ENCODE measurements around the gene MCMBP.
A peak's percentile ranks its signal among the peaks of the same experiment; 100 is the strongest.
"Not testable (repeated sequence)": the region's sequence is repeated elsewhere in the genome, so short reads cannot be mapped to it uniquely, and the experiment has no call there.

The MCMBP gene, protein sequence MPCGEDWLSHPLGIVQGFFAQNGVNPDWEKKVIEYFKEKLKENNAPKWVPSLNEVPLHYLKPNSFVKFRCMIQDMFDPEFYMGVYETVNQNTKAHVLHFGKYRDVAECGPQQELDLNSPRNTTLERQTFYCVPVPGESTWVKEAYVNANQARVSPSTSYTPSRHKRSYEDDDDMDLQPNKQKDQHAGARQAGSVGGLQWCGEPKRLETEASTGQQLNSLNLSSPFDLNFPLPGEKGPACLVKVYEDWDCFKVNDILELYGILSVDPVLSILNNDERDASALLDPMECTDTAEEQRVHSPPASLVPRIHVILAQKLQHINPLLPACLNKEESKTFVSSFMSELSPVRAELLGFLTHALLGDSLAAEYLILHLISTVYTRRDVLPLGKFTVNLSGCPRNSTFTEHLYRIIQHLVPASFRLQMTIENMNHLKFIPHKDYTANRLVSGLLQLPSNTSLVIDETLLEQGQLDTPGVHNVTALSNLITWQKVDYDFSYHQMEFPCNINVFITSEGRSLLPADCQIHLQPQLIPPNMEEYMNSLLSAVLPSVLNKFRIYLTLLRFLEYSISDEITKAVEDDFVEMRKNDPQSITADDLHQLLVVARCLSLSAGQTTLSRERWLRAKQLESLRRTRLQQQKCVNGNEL

GRCh38 chr10:119872610-119872859, at the start of gene MCMBP:
TSS of gene MCMBP (minus strand) at chr10:119872843. CDS start at chr10:119872584, 259 bp downstream.
- no peak for DNase-seq

GRCh38 chr10:119919826-119920225, 47.2 kb upstream of the MCMBP start:
- no peak for DNase-seq

- no peak for DNase-seq
These were observed 46.6 kb upstream of the MCMBP start for GRCh38 chr10:119919271-119919670.

DNA sequence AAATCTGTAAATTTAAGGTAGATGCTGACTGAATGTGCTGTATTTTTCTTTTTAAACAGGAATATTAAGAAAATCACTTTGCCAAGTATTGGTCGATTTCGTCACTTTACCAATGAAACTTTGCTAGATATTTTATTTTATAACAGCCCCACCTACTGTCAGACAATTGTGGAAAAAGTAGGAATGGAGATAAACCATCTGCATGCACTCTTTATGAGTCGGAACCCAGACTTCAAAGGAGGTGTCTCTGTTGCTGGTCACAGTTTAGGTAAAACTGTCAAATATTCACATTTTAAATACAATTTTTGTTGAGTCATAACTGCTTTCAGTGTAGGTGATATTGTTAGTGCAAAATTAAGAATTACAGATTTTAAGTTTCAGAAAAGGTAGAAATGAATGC, 45.1 kb upstream of the MCMBP start:
- DNase-seq = no peak

GRCh38 chr10:119910689-119911088, 38.0 kb upstream of the MCMBP start:
- no peak for DNase-seq

- no peak for DNase-seq
These were observed 35.5 kb upstream of the MCMBP start for GRCh38 chr10:119908166-119908565.

DNA sequence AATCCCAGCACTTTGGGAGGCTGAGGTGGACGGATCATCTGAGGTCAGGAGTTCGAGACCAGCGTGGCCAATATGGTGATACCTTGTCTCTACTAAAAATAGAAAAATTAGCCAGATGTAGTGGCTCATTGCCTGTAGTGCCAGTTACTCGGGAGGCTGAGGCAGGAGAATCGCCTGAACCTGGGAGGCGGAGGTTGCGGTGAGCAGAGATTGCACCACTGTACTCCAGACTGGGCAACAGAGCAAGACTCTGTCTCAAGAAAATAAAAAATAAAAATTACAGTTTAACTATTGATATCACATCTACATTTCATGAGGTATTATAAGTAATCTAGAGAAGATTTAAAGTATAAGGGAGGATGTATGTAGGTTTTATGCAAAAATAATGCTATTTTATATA, 35.1 kb upstream of the MCMBP start:
- not testable (repeated sequence) for DNase-seq

DNA sequence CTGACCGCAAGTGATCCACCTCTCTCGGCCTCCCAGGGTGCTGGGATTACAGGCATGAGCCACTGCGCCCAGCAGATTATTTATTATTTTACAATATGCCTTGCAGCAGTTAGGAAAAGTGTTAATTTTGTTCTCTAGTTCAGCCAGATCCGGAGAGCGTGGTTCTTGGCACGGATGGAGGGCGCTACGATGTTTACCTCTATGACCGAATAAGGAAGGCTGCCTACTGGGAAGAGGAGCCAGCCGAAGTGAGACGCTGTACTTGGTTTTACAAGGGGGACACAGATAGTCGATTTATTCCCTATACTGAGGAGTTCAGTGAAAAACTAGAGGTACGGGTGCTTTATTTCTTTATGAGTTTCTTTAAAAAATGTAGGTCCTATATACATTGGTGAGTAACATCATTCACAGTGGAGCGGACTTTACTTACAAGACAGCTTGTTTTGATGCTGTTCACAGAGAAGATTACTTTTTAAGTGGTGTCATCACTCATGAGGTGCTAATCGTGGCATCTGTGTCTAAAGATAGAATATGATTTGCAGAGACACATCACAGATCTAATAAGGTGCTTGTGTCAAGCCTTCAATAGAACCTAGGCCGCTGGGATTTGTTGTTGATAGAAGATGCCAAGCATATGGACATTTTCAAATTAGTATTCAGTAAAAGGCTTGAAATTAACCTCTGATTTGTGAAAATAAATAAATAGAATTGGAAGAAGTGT, 31.5 kb upstream of the MCMBP start:
- DNase-seq = no peak

DNA sequence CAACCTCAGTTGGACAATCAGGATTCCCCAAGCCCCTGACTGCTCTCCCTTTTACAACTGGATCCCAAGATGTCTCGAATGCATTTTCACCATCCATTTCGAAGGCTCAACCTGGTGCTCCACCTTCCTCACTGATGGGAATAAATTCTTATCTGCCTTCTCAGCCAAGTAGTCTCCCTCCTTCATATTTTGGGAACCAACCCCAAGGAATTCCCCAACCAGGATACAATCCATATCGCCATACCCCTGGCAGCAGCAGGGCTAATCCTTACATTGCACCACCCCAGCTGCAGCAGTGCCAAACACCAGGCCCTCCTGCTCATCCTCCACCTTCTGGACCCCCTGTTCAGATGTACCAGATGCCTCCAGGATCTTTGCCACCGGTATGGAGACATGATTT, 25.9 kb upstream of the MCMBP start:
- peak in 1 of 2 experiments; percentile 1 for DNase-seq

- no peak for DNase-seq
These were observed 24.5 kb upstream of the MCMBP start for GRCh38 chr10:119896937-119897770.

DNA sequence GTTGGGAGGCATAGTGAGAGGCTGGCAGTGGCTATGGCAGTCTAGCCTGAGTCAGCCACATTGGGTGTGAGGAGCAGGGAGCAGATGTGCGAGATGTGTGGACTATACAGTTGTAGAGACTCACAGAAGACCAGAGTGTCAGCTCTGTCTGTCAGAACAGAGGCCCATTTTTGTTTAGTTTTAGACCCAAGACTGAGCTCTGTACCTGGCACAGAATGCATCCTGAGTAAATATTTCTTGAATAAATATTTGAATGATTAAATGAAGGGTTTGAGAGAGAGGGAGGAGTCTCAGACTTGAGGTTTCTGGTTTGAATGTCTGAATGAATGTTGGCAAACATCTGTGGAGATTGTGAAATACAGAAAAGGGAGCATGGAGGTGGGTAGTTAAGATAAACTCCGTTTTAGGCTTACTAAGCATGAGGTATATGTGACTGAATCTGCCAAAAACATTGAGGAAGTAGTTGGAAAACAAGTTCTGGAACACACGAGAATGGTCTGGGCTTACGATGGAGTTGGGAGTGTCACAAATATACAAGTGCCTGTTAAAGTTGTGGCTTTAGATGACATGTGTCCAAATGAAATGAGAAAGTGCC, 23.5 kb upstream of the MCMBP start:
- no peak for DNase-seq

DNA sequence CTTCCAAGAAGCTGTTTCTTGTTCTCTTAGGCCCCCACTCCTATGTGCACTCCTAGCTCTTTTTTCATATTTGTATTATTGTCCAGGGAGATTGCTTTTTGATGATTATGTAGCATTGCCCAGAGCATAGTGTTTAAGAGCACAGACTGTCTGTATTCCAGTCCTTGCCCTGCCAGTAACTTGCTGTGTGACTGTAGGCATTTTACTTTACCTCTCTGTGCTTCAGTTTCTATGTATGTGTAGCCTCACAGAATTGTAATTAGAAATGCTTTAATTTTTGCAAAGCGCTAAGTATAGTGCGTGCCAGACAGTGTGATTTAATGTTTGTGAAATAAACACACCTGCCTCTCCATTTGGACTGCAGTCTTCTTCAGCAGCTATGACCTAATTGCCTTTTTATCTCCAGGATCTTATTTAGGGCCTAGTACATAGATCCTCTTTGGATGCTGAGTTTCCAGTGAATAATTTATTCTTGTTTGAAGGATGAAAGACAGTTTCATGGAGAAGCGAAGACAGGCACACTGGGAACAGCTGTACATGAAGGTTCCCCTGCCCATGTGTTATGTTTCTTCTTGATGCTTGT, 21.3 kb upstream of the MCMBP start:
- DNase-seq = no peak

DNA sequence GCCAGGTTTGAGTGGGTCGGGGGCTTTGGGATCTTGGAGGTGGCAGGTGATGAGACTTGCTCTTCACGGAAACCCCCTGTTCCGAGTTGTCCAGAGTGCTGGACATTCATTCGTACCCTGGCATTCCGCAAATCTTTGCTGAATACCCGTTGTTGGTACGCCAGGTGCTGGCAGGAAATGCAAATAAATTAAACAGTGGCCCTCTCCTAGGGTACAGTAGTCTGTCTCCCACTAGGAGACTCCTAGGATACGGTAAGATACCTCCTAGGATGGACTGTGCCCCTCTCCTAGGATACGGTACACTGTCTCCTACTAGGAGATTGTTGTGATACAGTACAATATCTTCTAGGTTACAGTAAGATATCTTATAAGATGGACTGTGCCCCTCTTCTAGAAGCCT, 20.4 kb upstream of the MCMBP start:
- DNase-seq = no peak

- peak; percentile 62 to 84 for DNase-seq
These were observed 19.8 kb upstream of the MCMBP start, which contains the start of gene SEC23IP for GRCh38 chr10:119892188-119893065. TSS of gene SEC23IP (plus strand) at chr10:119892730. CDS start at chr10:119892783, 53 bp downstream.

DNA sequence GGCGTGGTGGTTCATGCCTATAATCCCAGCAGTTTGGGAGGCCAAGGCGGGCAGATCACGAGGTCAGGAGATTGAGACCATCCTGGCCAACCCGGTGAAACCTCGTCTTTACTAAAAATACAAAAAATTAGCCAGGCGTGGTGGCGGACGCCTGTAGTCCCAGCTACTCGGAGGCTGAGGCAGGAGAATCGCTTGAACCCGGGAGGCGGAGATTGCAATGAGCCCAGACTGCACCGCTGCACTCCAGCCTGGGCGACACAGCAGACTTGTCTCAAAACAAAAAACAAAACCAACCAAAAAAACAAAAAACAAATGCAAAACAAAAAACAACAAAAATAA, 19.2 kb upstream of the MCMBP start:
- DNase-seq = not testable (repeated sequence)

DNA sequence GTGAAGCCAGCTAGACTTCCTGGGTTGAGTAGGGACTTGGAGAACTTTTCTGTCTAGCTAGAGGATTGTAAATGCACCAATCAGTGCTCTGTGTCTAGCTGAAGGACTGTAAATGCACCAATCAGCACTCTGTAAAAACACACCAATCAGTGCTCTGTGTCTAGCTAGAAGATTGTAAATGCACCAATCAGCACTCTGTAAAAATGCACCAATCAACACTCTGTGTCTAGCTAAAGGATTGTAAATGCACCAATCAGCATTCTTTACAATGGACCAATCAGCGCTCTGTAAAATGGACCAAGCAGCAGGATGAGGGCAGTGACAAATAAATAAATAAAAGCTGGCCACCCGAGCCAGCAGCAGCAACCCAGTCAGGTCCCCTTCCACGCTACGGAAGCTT, 17.7 kb upstream of the MCMBP start:
- not testable (repeated sequence) for DNase-seq

GRCh38 chr10:119889201-119889600, 16.6 kb upstream of the MCMBP start:
- DNase-seq = not testable (repeated sequence)

GRCh38 chr10:119888715-119889114, 16.1 kb upstream of the MCMBP start:
- DNase-seq = not testable (repeated sequence)

- not testable (repeated sequence) for DNase-seq
These were observed 13.4 kb upstream of the MCMBP start for GRCh38 chr10:119886070-119886469.

DNA sequence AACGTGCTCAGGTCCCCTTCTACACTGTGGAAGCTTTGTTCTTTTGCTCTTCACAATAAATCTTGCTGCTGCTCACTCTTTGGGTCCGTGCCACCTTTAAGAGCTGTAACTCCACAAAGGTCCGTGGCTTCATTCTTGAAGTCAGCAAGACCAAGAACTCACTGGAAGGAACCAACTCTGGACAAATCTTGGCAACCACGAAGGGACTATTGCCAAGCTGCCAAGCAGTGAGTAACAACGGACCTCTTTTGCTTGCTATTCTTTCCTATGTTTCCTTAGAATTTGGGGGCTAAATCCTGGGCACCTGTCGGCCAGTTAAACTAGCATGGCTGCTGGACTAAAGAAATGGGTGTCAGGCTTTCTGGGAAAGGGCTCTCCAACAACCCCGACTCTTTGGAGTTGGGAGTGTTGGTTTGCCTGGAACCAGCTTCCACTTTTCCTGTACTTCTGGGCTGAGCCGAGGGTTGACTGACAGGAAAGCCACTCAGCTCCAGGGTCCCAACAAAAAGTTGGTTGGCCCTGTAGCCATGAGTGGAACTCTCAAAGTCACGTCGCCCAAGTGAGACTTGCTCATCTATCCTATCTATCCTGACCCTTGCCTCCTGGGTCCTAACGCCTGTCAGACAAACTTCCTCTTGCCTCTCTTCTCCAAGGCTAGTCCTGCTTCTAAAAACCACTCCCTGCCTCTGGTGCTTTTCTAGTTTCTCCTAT, 11.4 kb upstream of the MCMBP start:
- DNase-seq = not testable (repeated sequence)

DNA sequence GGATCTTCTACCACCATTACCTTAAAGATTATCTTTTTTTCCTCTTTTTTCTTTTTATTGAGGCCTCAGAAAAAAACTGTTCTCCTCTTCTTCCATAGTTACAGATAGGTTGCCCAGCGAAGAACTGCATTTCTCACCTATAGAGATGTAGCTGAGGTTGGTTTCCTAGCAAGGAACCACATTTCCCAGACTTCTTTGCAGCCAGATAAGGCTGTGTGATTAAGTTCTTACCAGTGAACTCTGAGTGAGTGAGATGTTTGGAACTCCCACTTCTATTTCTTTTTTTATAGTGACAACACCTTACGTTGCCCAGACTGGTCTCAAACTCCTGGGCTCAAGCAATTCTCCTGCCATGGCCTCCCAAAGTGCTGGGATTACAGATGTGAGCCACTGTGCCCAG, 5.9 kb upstream of the MCMBP start:
- no peak for DNase-seq
